K562 (cell line): Measurements from ENCODE around the gene MERTK. TPM values are rescaled to one million over a fixed set of nuclear protein-coding genes. Genes with fewer than 3 reads are reported as not detected.

Source experiments
- ARNT ChIP-seq, 2 experiments: fragments of 450-650 bp; IDR thresholded peaks; 2 replicates each; pipeline ENCODE4 v1.6.1; 2016; ENCODE audit warnings: mild to moderate bottlenecking in 1 of 2
- EHMT2 ChIP-seq: fragments of 450-650 bp; IDR thresholded peaks from 2 replicates; pipeline ENCODE4 v1.6.1; 2018; ENCODE audit warnings: antibody characterized with exemption
- ESRRA ChIP-seq: fragments of 450-650 bp; IDR thresholded peaks from 2 replicates; pipeline ENCODE4 v1.6.1; 2014; ENCODE audit warnings: low read depth, mild to moderate bottlenecking, moderate library complexity, borderline replicate concordance
- FOXA3 ChIP-seq, 2 experiments: fragments of 450-650 bp in 1 of 2; sonication (generic) in 1 of 2; formaldehyde crosslinking; IDR thresholded peaks in 1 of 2; conservative IDR thresholded peaks in 1 of 2; 2 replicates each; pipeline versions ENCODE4 v1.4.0 to v1.8.0; 2020 to 2022; ENCODE audit warnings: mild to moderate bottlenecking in 2 of 2, missing genetic modification reagents in 1 of 2
- GATA2 ChIP-seq: sonication (generic); formaldehyde crosslinking; IDR thresholded peaks from 2 replicates; pipeline ENCODE4 v1.4.0; 2020; ENCODE audit warnings: mild to moderate bottlenecking, missing genetic modification reagents
- JUNB ChIP-seq: fragments of 450-650 bp; formaldehyde crosslinking; conservative IDR thresholded peaks from 2 replicates; pipeline ENCODE4 v1.4.0; 2020; ENCODE audit warnings: mild to moderate bottlenecking
- KAT2B ChIP-seq: IDR thresholded peaks from one replicate; pipeline ENCODE4 v1.6.1; 2012; ENCODE audit warnings: low read depth, mild to moderate bottlenecking, control low read depth, inconsistent platforms, low read length, moderate library complexity
- MAFG ChIP-seq: fragments of 450-650 bp; conservative IDR thresholded peaks from 2 replicates; pipeline ENCODE4 v1.6.1; 2016; ENCODE audit warnings: missing genetic modification characterization, missing compliant biosample characterization
- MAZ ChIP-seq, 2 experiments: fragments of 450-650 bp in 1 of 2; sonication (generic) in 1 of 2; formaldehyde crosslinking; IDR thresholded peaks in 1 of 2; conservative IDR thresholded peaks in 1 of 2; 2 replicates each; pipeline versions ENCODE4 v1.4.0 to v1.5.0; 2020; ENCODE audit warnings: mild to moderate bottlenecking in 1 of 2, missing genetic modification reagents in 1 of 2
- NCOA2 ChIP-seq, 2 experiments: fragments of 450-650 bp; IDR thresholded peaks; 2 replicates each; pipeline ENCODE4 v1.6.1; 2018; ENCODE audit warnings: mild to moderate bottlenecking in 2 of 2, moderate library complexity in 1 of 2; ENCODE audit not compliant: partially characterized antibody in 2 of 2
- NFYB ChIP-seq: IDR thresholded peaks from 2 replicates; pipeline ENCODE4 v1.6.1; 2011; ENCODE audit warnings: mild to moderate bottlenecking, moderate library complexity; ENCODE audit not compliant: insufficient read length; ENCODE audit errors: extremely low read depth
- PCBP1 ChIP-seq: fragments of 200-400 bp; formaldehyde crosslinking; IDR thresholded peaks from 2 replicates; pipeline ENCODE4 v1.6.1; 2018; ENCODE audit warnings: mild to moderate bottlenecking, low read depth, low read length; ENCODE audit not compliant: poor library complexity, severe bottlenecking
- POLR2H ChIP-seq: IDR thresholded peaks from 2 replicates; pipeline ENCODE4 v1.6.1; 2016; ENCODE audit warnings: missing genetic modification characterization, low read depth, mild to moderate bottlenecking, control low read depth, missing compliant biosample characterization, moderate library complexity
- POLR3G ChIP-seq: IDR thresholded peaks from 2 replicates; pipeline ENCODE4 v1.6.1; 2011; ENCODE audit not compliant: insufficient read length, insufficient replicate concordance; ENCODE audit errors: extremely low read depth
- RREB1 ChIP-seq: fragments of 250-450 bp; sonication (Bioruptor Pico); IDR thresholded peaks from 2 replicates; pipeline ENCODE4 v1.4.0; 2020
- STAT5A ChIP-seq: IDR thresholded peaks from 2 replicates; pipeline ENCODE4 v1.6.1; 2012; ENCODE audit warnings: low read length, inconsistent platforms, borderline replicate concordance
- ZC3H11A ChIP-seq: IDR thresholded peaks from 2 replicates; pipeline ENCODE4 v1.6.1; 2012; ENCODE audit warnings: low read depth, low read length, improper control_type of control experiment
- ZC3H8 ChIP-seq: fragments of 450-650 bp; IDR thresholded peaks from 2 replicates; pipeline ENCODE4 v1.6.1; 2017
- ZNF695 ChIP-seq: fragments of 450-650 bp; formaldehyde crosslinking; IDR thresholded peaks from 2 replicates; pipeline ENCODE4 v1.4.0; 2020; ENCODE audit warnings: mild to moderate bottlenecking, moderate library complexity
- ZNF699 ChIP-seq: fragments of 250-450 bp; sonication (Bioruptor Pico); IDR thresholded peaks from 2 replicates; pipeline ENCODE4 v1.8.0; 2021; ENCODE audit warnings: mild to moderate bottlenecking, moderate library complexity; ENCODE audit not compliant: insufficient replicate concordance
- ZNF766 ChIP-seq: fragments of 200-800 bp; sonication (Bioruptor generic); conservative IDR thresholded peaks from 2 replicates; pipeline ENCODE4 v1.6.1; 2016; ENCODE audit warnings: missing genetic modification characterization, missing compliant biosample characterization
- polyA plus RNA-seq, 8 experiments: library from polyadenylated mRNA; depleted of rRNA in 4 of 8; stranded (reverse) in 5 of 8; unstranded in 3 of 8; fragments of >200 nt; fragmentation: Nextera tagmentation in 2 of 8; fragmentation: Illumina TruSeq in 1 of 8; extraction: Ambion mirVana in 2 of 8; extraction: Trizol in 1 of 8; gene quantifications; 2 replicates each; pipeline versions ENCODE4 v1.2.1 to v1.2.3, GENCODE V29; 2011 to 2014; ENCODE audit warnings: inconsistent platforms in 1 of 8, missing spikeins in 1 of 8
- total RNA-seq, 7 experiments: library from RNA; depleted of rRNA in 6 of 7; stranded (reverse); fragments of >200 nt in 6 of 7; fragmentation: Illumina TruSeq in 2 of 7; extraction: Trizol in 2 of 7; gene quantifications; 2 replicates each; pipeline versions ENCODE4 v1.2.1 to v1.2.3, GENCODE V29; 2011 to 2021; ENCODE audit warnings: low replicate concordance in 1 of 7

Gene MERTK
- total and polyA plus RNA-seq, 9 of the 15 experiments (the other 6 are each of a cell fraction or from before 2014, with no cell fraction given): 0.23 to 1.6 (median 0.74) TPM

- TF ChIP-seq RREB1 (no peak), ZNF699 (CRISPR knock-in tag) (no peak), ZNF766 (no peak; the same call in 1 of the 2 replicates), POLR3G (no peak), MAFG (tag) (no peak), ESRRA (no peak), ARNT (IDR thresholded peaks at IDR 0.05) (0 out of 4 replicates have a peak, but pooled peaks of 1 of the 2 experiments have one; percentile 28), ZNF695 (no peak), ZC3H11A (no peak), PCBP1 (no peak), NFYB (no peak), FOXA3 (CRISPR knock-in tag; conservative IDR thresholded peaks at IDR 0.05 in 1 of 2, IDR thresholded peaks at IDR 0.05 in 1 of 2) (no peak), GATA2 (CRISPR knock-in tag) (no peak), NCOA2 (IDR thresholded peaks at IDR 0.05; ENCODE audit: partially characterized antibody in 2 of 2) (no peak), KAT2B (no peak), EHMT2 (0 out of 2 replicates have a peak, but pooled peaks have one; percentile 25), STAT5A (no peak), JUNB (CRISPR knock-in tag) (no peak), MAZ (CRISPR knock-in tag; conservative IDR thresholded peaks at IDR 0.05 in 1 of 2, IDR thresholded peaks at IDR 0.05 in 1 of 2) (no peak), ZC3H8 (no peak), POLR2H (tag) (no peak)
These were observed 157.6 kb downstream of the MERTK start (continued) for GRCh38 chr2:112055730-112056625.
